HEK293T (cell line): ENCODE data around the gene TSPO2.

Experiments used
- CTCF ChIA-PET: fragments of 350-600 bp; formaldehyde crosslinking; extraction: SDS; loops from one replicate; lab custom pipeline; 2021; ENCODE audit warnings: antibody characterized with exemption, inconsistent platforms; lab: Yijun Ruan, JAX
- POLR2A ChIA-PET: fragments of 350-600 bp; formaldehyde crosslinking; extraction: SDS; loops from one replicate; lab custom pipeline; 2020; ENCODE audit warnings: antibody characterized with exemption, inconsistent platforms; lab: Yijun Ruan, JAX
- DNase-seq: peaks from one replicate; pipeline ENCODE4 v3.0.0; 2012; ENCODE audit warnings: mixed read lengths; ENCODE audit errors: extremely low spot score
- ARNT ChIP-seq: fragments of 450-650 bp; IDR thresholded peaks from 2 replicates; pipeline ENCODE4 v1.6.1; 2017; ENCODE audit warnings: mild to moderate bottlenecking
- BHLHE40 ChIP-seq: fragments of 450-650 bp; IDR thresholded peaks from 2 replicates; pipeline ENCODE4 v1.6.1; 2016; ENCODE audit warnings: mild to moderate bottlenecking, moderate library complexity, borderline replicate concordance
- CTBP1 ChIP-seq: fragments of 450-650 bp; IDR thresholded peaks from 2 replicates; pipeline ENCODE4 v1.6.1; 2016; ENCODE audit warnings: borderline replicate concordance
- ELF4 ChIP-seq: fragments of 450-650 bp; IDR thresholded peaks from 2 replicates; pipeline ENCODE4 v1.6.1; 2017; ENCODE audit warnings: antibody characterized with exemption
- FOXA1 ChIP-seq: fragments of 450-650 bp; IDR thresholded peaks from 2 replicates; pipeline ENCODE4 v1.6.1; 2016; ENCODE audit warnings: mild to moderate bottlenecking
- FOXK2 ChIP-seq: fragments of 450-650 bp; IDR thresholded peaks from 2 replicates; pipeline ENCODE4 v1.6.1; 2016; ENCODE audit warnings: mild to moderate bottlenecking
- FOXM1 ChIP-seq: fragments of 450-650 bp; IDR thresholded peaks from 2 replicates; pipeline ENCODE4 v1.6.1; 2017; ENCODE audit warnings: mild to moderate bottlenecking, borderline replicate concordance
- HDGF ChIP-seq: fragments of 450-650 bp; IDR thresholded peaks from 2 replicates; pipeline ENCODE4 v1.6.1; 2017; ENCODE audit warnings: antibody characterized with exemption, borderline replicate concordance
- L3MBTL2 ChIP-seq: fragments of 450-650 bp; conservative IDR thresholded peaks from 2 replicates; pipeline ENCODE4 v1.6.1; 2016; ENCODE audit warnings: mild to moderate bottlenecking
- LEF1 ChIP-seq: fragments of 450-650 bp; IDR thresholded peaks from 2 replicates; pipeline ENCODE4 v1.6.1; 2017; ENCODE audit warnings: mild to moderate bottlenecking, borderline replicate concordance
- NFRKB ChIP-seq: fragments of 450-650 bp; IDR thresholded peaks from 2 replicates; pipeline ENCODE4 v1.6.1; 2016; ENCODE audit warnings: mild to moderate bottlenecking, moderate library complexity
- SP1 ChIP-seq: fragments of 450-650 bp; IDR thresholded peaks from 2 replicates; pipeline ENCODE4 v1.6.1; 2017
- SUZ12 ChIP-seq: fragments of 450-650 bp; IDR thresholded peaks from 2 replicates; pipeline ENCODE4 v1.6.1; 2016; ENCODE audit warnings: mild to moderate bottlenecking
- TARDBP ChIP-seq: fragments of 450-650 bp; IDR thresholded peaks from 2 replicates; pipeline ENCODE4 v1.6.1; 2016
- ZNF384 ChIP-seq: fragments of 450-650 bp; IDR thresholded peaks from 2 replicates; pipeline ENCODE4 v1.6.1; 2016
- TF ChIP-seq, protein P1 (sequence below): fragments of 450-650 bp; IDR thresholded peaks from 2 replicates; pipeline ENCODE4 v1.6.1; 2016

The TSPO2 gene

DNA sequence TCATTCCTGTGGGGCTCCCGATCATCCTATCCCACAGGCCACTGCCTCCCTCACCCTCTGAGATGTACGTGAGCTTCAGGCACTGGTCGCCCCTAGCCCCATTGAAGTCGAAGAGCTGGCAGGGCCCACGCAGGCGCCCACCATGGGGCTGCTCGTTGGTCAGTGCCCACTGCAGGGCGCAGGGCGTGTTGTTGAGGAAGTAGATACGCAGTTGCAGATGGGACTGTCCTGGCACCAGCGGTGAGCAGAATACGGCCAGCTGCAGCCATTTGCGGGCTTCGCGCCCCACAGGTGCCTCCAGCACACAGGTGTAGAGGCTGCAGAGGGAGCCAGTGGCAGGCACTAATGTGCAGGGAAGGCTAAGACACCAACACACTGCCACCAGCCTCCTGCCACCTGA is 9.4 kb upstream of the TSPO2 start:
- DNase-seq: no peak
- CTCF ChIA-PET: no interaction called here
- TF ChIP-seq SP1 (no peak), FOXK2 (no peak), SUZ12 (no peak), NFRKB (no peak), HDGF (no peak), BHLHE40 (no peak), ZNF384 (no peak), FOXA1 (no peak), ELF4 (no peak), FOXM1 (no peak), L3MBTL2 (no peak), LEF1 (no peak), ARNT (no peak), TARDBP (no peak), CTBP1 (no peak)
- TF ChIP-seq, protein P1, sequence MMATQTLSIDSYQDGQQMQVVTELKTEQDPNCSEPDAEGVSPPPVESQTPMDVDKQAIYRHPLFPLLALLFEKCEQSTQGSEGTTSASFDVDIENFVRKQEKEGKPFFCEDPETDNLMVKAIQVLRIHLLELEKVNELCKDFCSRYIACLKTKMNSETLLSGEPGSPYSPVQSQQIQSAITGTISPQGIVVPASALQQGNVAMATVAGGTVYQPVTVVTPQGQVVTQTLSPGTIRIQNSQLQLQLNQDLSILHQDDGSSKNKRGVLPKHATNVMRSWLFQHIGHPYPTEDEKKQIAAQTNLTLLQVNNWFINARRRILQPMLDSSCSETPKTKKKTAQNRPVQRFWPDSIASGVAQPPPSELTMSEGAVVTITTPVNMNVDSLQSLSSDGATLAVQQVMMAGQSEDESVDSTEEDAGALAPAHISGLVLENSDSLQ: no peak
- POLR2A ChIA-PET: no interaction called here

DNA sequence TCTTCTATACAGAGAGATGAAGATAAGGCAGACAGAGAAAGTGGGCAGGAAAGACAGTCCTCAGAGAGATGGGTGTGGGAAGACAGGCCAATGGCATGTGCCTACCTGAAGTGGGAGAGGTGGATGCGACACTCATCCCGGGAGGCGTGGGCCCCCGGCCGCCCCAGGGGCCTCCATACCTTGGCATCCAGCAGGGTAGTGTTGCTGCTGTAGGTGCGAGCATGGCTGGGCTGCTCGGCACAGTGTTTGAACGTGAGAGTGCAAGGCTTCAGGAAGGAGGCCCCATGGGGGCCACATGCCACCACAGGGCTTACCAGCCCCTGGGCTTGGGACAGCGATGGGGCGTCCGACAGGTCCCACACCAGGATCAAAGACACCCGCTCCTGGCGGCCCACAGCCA is 8.5 kb upstream of the TSPO2 start:
- no peak for TF ChIP-seq SUZ12
- no peak for TF ChIP-seq HDGF
- TF ChIP-seq, protein P1: no peak
- TF ChIP-seq ELF4: no peak
- TF ChIP-seq ZNF384: no peak
- TF ChIP-seq SP1: no peak
- TF ChIP-seq ARNT: no peak
- no peak for TF ChIP-seq TARDBP
- no peak for TF ChIP-seq LEF1
- no peak for TF ChIP-seq FOXA1
- no peak for TF ChIP-seq FOXM1
- no peak for TF ChIP-seq L3MBTL2
- no peak for TF ChIP-seq NFRKB
- TF ChIP-seq FOXK2: no peak
- no peak for TF ChIP-seq CTBP1
- TF ChIP-seq BHLHE40: no peak
- ChIA-PET CTCF (no interaction called here), POLR2A (no interaction called here)
- DNase-seq: no peak

DNA sequence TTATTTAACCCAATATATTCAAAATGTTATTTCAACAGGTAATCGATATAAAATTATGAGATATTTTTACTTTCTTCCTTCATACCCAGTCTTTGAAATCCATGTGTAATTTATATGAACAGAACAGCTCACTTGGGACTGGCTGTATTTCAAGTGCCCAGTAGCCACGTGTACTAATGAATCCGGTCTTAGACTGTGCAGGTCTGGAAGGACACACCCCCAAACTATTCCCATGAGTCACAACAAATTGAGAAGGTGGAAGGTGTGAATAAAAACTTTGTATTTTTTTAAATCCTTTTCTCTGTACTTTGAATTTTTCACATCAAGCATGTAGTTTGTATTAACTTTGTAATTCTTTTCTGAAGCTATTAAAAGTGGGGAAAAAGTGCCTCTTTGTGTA is 6.1 kb upstream of the TSPO2 start:
- no peak for DNase-seq
- ChIA-PET POLR2A (no interaction called here), CTCF (interaction anchor here (0.6 to 1.7 kb wide), 3 partner anchors 9 to 37 kb away, joined by 4 to 12 read pairs (median 5); no protein-coding TSS in a partner anchor)
- TF ChIP-seq SUZ12: no peak
- TF ChIP-seq BHLHE40: no peak
- TF ChIP-seq SP1: no peak
- TF ChIP-seq HDGF: no peak
- TF ChIP-seq FOXM1: no peak
- no peak for TF ChIP-seq FOXA1
- no peak for TF ChIP-seq LEF1
- no peak for TF ChIP-seq ZNF384

DNA sequence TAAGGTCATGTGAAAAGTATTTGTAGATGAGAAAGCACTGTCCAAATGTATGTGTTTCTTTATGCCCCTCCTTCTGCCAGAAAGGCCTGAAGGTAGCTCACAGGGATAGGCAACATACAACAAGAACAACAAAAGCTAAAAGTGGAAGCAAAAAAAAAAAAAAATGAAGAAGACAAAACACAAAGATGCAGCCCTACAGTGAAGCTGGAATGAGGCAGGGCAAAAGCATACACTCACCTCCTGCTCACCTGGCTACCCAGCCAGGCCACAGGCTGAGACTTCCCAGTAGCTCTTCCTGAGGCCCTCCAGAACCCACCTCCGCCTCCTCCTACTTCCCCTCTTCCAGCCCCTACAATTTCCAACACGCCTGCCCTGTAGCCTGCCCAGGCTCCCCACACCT is 5.7 kb upstream of the TSPO2 start:
- ChIA-PET POLR2A (no interaction called here), CTCF (interaction anchor here (0.6 to 1.7 kb wide), 2 partner anchors 9 to 37 kb away, joined by 4 to 12 read pairs; no protein-coding TSS in a partner anchor)
- no peak for DNase-seq
- TF ChIP-seq, protein P1: no peak
- TF ChIP-seq ELF4 (no peak), FOXM1 (no peak)

DNA sequence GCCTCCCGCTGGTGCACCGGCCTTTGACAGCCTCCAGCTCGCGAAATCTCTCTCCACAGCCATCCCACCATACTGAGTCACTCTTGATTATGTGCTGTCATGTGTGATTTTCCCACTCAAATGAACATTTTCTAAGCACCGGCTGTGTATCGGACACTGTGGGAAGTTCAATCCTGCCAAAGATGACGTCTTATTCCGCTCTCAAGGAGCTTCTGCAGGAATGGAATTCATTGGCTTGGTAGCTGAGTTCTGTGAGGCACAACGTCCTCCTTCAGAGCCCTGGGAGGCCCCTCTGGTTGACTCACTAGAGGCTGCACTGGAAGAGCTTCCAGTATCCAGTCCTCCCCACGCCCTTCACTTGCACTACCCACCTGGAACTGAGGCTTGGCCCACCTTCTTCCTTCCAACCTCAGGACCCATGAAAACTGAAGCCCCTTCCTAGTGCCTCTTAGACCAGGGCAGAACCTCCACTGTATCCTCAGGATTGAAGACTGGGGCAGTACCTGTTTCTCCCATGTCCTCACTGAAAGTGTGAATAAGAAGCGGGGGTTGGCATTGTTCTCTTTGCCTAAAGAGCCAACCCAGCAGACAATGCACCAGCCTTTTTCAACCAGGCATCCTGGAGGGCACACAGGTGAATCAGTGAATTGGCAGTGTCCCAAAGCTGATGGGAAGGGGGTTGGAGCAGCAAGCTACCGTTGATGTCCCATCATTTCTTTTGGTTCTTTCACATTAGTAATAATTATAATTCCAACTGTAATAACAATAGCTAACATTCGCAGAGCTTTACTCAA is 5.0 kb upstream of the TSPO2 start:
- TF ChIP-seq L3MBTL2 (no peak), LEF1 (no peak), SP1 (no peak), HDGF (no peak), ELF4 (no peak), TARDBP (no peak)
- TF ChIP-seq, protein P1: no peak
- CTCF ChIA-PET: interaction anchor here (0.8 to 1.7 kb wide), 2 partner anchors 9 to 10 kb away, joined by 4 to 12 read pairs; no protein-coding TSS in a partner anchor
- POLR2A ChIA-PET: no interaction called here
- DNase-seq: no peak

DNA sequence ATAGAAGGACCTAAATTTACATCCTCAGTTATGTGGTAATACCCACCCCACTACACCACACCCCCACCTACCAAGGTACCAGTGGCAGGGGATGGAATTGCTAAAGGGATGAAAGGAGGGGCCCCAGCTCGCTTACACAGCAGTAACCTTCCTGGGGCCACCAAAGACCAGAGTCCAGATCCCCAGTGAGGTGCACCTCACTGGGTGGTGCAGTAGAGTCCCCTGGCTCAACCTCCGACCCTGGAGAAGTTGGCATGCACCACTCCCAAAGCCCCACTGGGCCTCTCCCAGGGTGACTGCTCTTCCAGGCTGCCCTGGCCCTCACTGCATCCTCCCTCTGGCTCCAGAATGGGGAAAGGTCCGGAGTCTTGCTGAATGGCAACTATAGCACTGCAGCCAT is 4.1 kb upstream of the TSPO2 start:
- POLR2A ChIA-PET: no interaction called here
- TF ChIP-seq SP1 (no peak), TARDBP (no peak), L3MBTL2 (no peak), ZNF384 (no peak), FOXM1 (no peak), FOXA1 (no peak), NFRKB (no peak), ELF4 (no peak), LEF1 (no peak), ARNT (no peak), SUZ12 (no peak), BHLHE40 (no peak), HDGF (no peak), FOXK2 (no peak), CTBP1 (no peak)
- TF ChIP-seq, protein P1: no peak
- DNase-seq: no peak
- CTCF ChIA-PET: no interaction called here
